Aortic smooth muscle cell (primary cell): ENCODE data around the gene SYT3. TPM values are rescaled to one million over a fixed set of nuclear protein-coding genes. Genes with fewer than 3 reads are reported as not detected.

Experiments
- total RNA-seq: library from RNA; depleted of rRNA; stranded (reverse); fragments of >200 nt; gene quantifications from 2 replicates; pipeline ENCODE4 v1.2.3, GENCODE V29; 2014

Gene SYT3
- 0.12 and 0.13 TPM in 2 replicates for total RNA-seq

GRCh38 chr19:50639121-50640112 lies at the start of gene SYT3:
Gene SYT3 (minus strand): TSS chr19:50639881. CDS start chr19:50637411, 2,470 bp downstream.

DNA sequence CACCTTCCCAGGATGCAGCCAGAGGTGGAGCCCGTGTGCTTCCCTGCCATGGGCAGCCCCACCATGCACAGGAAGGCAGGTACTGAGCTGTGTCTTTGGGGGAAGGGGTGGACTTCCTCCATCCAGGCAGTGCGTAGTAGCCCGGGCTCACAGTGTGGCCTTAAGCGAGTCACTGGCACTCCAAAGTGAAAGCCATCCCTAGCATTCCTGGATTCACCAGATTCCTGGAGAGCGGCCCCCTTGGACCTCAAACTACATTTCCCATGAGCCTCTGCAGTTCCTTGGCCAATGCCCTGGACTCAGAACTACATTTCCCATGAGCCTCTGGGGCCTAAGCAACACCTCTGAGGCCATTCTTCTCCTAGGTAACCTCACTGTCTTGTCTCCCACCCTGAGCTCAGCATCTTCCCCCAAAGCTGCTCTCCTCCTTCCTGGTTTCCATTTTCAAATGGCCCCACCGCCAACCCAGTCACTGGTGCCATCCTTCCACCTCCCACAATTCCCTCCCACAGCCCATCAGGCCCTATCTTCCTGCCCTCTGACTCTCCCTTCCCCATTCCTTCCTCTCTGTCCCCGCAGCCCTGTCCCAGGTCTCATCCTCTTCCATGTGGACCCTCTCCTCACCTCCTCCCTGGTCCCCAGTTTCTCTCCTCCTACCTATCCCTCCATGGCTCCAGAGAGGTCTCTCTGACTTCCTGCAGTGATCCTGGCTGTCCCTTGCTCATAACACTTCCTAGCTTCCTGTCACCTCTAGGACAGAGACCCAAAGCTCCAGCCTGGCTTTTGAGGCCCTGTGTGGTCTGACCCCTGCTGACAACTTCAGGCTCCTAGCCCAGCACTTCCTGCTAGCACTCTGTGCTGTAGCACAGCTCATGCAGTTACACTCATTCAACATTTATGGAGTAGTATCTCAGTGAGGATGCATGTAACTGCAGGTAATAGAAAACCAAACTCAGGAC lies 10.0 kb upstream of the SYT3 start, which contains the start of gene C19orf81:
Gene C19orf81, plus strand, starts transcription at position 13 of the 959 bp plus-strand sequence. Its CDS starts 0 bp downstream, at position 13.

Other genes with a start within 250 kb of the SYT3 start
- gene SPIB, start 220.9 kb downstream of the SYT3 start, total RNA-seq: not detected in 2 replicates
- not detected in 2 replicates for gene MYBPC2, start 207.0 kb downstream of the SYT3 start, total RNA-seq
- gene EMC10, start 163.4 kb downstream of the SYT3 start, total RNA-seq: 45.0 and 55.3 TPM in 2 replicates
- 0.26 TPM in 1 of 2 replicates, not detected in the other for gene GARIN5A, start 163.0 kb downstream of the SYT3 start, total RNA-seq
- gene JOSD2, start 128.7 kb downstream of the SYT3 start, total RNA-seq: 35.8 and 38.0 TPM in 2 replicates
- not detected in 2 replicates for gene ASPDH, start 126.0 kb downstream of the SYT3 start, total RNA-seq
- under 0.01 and 0.12 TPM in 2 replicates for gene LRRC4B, start 71.4 kb downstream of the SYT3 start, total RNA-seq
- gene C19orf81, start 9.6 kb upstream of the SYT3 start, total RNA-seq: 0.53 and 0.62 TPM in 2 replicates
- 2.1 and 5.7 TPM in 2 replicates for gene SHANK1, start 79.9 kb upstream of the SYT3 start, total RNA-seq
- gene CLEC11A, start 83.5 kb upstream of the SYT3 start, total RNA-seq: 26.0 and 68.1 TPM in 2 replicates
- not detected in 2 replicates for gene GPR32, start 130.6 kb upstream of the SYT3 start, total RNA-seq
- not detected in 2 replicates for gene ACP4, start 150.5 kb upstream of the SYT3 start, total RNA-seq
- not detected in 2 replicates for gene KLK1, start 183.9 kb upstream of the SYT3 start, total RNA-seq
- not detected in 2 replicates for gene KLK15, start 193.7 kb upstream of the SYT3 start, total RNA-seq
- not detected in 2 replicates for gene KLK3, start 215.0 kb upstream of the SYT3 start, total RNA-seq
- gene KLK2, start 233.6 kb upstream of the SYT3 start, total RNA-seq: not detected in 2 replicates